RWPE2 (cell line): ENCODE measurements around the gene DRD4.
A peak's percentile ranks its signal among the peaks of the same experiment; 100 is the strongest.

Experiments used
- ATAC-seq: fragments of 200-7000 bp; cut with Tn5 transposase; 3 replicates; pipeline ENCODE4 v1.9.1; 2021; ENCODE audit warnings: low read depth
- DNase-seq: peaks from one replicate; pipeline ENCODE4 v3.0.0-alpha.2; 2020; ENCODE audit warnings: low spot score
- H3K27ac ChIP-seq: fragments of 450-650 bp; 2 replicates; pipeline ENCODE4 v1.5.1; 2017; ENCODE audit warnings: mild to moderate bottlenecking; ENCODE audit not compliant: poor library complexity, severe bottlenecking
- H3K27me3 ChIP-seq: fragments of 250-450 bp; sonication (Bioruptor Pico); 2 replicates; pipeline ENCODE4 v1.5.1; 2021; ENCODE audit warnings: mild to moderate bottlenecking, moderate library complexity; ENCODE audit not compliant: insufficient read depth, poor library complexity, severe bottlenecking
- H3K36me3 ChIP-seq: fragments of 250-450 bp; sonication (Bioruptor Pico); 2 replicates; pipeline ENCODE4 v1.5.1; 2020; ENCODE audit warnings: low read depth, mild to moderate bottlenecking, moderate library complexity
- H3K4me1 ChIP-seq: fragments of 250-450 bp; sonication (Bioruptor Pico); 2 replicates; pipeline ENCODE4 v1.5.1; 2021; ENCODE audit warnings: mild to moderate bottlenecking, moderate library complexity; ENCODE audit not compliant: insufficient read depth, poor library complexity, severe bottlenecking
- H3K4me3 ChIP-seq: fragments of 250-450 bp; sonication (Bioruptor Pico); 2 replicates; pipeline ENCODE4 v1.5.1; 2021; ENCODE audit warnings: mild to moderate bottlenecking, moderate library complexity; ENCODE audit not compliant: severe bottlenecking
- H3K9me3 ChIP-seq: fragments of 250-450 bp; sonication (Bioruptor Pico); 2 replicates; pipeline ENCODE4 v1.5.1; 2021; ENCODE audit warnings: mild to moderate bottlenecking, moderate library complexity; ENCODE audit not compliant: severe bottlenecking
- TF ChIP-seq, protein P1 (sequence below): fragments of 450-650 bp; IDR thresholded peaks from one replicate; pipeline ENCODE4 v1.5.1; 2017; ENCODE audit warnings: mild to moderate bottlenecking, moderate library complexity; ENCODE audit not compliant: poor library complexity, severe bottlenecking

DRD4 gene

DNA sequence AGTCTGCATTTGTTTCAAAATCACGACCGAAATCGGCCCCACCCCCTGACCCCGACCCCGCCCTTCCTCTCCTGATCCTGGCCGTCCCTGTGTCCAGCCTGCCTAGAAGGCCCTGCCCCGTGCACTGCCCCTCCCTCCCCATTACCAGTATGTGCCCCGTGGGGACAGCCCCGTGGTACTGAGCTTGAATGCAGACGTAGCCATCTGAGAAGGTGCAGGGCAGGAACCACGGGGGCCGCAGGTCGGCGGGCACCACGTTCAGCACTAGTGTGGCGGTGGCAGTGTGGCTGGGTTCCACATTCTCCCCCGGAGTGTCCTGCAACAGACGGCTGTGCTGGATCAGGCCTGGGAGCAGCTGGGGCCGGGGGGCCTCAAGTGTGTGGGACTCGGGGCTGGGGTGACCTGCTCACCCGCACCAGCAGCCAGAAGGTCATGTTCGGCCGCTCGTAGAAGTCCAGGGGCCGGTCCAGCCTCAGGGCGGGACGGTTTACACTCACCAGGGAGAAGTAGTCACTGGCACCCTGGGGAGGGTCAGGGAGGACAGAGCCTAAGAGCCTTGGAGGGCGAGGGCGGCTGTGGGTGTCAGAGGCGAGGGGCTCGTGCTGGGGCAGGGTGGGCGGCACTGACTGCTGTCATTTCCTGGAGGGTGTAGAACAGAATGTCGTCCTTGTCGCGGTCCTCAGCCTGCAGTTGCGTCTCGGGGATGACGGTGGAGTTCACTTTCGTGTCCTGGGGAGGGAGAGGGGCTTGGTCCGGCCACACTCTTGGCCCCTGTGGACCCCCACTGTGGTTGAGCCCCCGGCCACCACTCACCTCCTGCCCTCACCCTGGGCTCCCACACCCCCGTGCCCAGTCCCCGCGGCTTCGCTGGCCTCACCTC is 15.9 kb upstream of the DRD4 start:
- DNase-seq, result no peak
- Histone ChIP-seq H3K27me3 (no peaks in the 10 kb centered on the region), H3K27ac (no peak overlapping the region), H3K4me3 (no peak overlapping the region), H3K36me3 (no peaks in the 10 kb centered on the region), H3K4me1 (no peaks in the 10 kb centered on the region), H3K9me3 (no peaks in the 10 kb centered on the region)
- no peak for ATAC-seq
- TF ChIP-seq, protein P1, sequence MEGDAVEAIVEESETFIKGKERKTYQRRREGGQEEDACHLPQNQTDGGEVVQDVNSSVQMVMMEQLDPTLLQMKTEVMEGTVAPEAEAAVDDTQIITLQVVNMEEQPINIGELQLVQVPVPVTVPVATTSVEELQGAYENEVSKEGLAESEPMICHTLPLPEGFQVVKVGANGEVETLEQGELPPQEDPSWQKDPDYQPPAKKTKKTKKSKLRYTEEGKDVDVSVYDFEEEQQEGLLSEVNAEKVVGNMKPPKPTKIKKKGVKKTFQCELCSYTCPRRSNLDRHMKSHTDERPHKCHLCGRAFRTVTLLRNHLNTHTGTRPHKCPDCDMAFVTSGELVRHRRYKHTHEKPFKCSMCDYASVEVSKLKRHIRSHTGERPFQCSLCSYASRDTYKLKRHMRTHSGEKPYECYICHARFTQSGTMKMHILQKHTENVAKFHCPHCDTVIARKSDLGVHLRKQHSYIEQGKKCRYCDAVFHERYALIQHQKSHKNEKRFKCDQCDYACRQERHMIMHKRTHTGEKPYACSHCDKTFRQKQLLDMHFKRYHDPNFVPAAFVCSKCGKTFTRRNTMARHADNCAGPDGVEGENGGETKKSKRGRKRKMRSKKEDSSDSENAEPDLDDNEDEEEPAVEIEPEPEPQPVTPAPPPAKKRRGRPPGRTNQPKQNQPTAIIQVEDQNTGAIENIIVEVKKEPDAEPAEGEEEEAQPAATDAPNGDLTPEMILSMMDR, result no peak

DNA sequence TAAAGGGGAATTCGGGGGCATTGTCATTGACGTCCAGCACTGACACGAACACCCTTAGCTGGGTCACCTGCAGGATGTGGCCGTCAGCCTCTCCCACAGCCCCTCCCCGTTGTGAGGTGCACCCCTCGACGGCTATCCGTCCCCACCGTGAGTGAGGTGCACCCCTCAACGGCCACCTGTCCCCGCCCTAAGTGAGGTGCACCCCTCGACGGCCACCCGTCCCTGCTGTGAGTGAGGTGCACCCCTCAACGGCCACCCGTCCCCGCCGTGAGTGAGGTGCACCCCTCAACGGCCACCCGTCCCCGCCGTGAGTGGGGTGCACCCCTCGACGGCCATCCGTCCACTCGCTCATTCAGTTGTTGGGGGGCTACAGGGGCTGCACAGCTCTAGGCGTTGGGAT is 15.2 kb upstream of the DRD4 start:
- Histone ChIP-seq H3K4me3 (no peak overlapping the region), H3K27ac (no peak overlapping the region), H3K27me3 (no peaks in the 10 kb centered on the region), H3K9me3 (no peaks in the 10 kb centered on the region), H3K4me1 (no peaks in the 10 kb centered on the region), H3K36me3 (no peaks in the 10 kb centered on the region)
- DNase-seq (no peak), ATAC-seq (no peak)
- TF ChIP-seq, protein P1, result no peak

DNA sequence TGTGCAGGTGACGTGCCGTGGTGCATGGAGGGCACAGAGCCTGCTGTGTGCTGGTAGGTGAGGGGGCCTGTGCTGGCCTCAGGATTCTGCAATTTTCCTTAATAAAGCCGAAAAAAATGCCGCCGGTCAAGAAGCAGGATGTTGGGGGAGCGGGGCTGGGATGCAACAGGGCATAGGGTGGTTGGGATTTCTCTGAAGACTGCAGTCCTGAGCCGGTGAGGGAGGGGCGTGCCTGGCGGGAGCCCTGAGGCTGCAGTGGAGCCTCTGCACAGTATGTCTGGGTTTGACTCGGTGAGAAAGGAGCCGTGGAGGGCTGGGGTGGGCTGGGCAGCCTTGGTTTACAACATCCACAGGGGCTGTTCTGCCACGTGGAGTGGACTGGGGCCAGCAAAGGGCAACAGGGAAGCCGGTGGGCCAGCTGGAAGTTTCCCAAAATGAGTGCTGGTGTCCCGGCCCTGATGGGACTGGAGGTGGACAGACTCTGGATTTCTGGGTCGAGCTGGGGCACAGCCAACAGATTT is 13.7 kb upstream of the DRD4 start:
- Histone ChIP-seq H3K9me3 (no peaks in the 10 kb centered on the region), H3K27ac (no peak overlapping the region), H3K36me3 (no peaks in the 10 kb centered on the region), H3K27me3 (no peaks in the 10 kb centered on the region), H3K4me1 (no peaks in the 10 kb centered on the region), H3K4me3 (no peak overlapping the region)
- DNase-seq (peak; percentile 47), ATAC-seq (no peak)
- TF ChIP-seq, protein P1, result no peak

DNA sequence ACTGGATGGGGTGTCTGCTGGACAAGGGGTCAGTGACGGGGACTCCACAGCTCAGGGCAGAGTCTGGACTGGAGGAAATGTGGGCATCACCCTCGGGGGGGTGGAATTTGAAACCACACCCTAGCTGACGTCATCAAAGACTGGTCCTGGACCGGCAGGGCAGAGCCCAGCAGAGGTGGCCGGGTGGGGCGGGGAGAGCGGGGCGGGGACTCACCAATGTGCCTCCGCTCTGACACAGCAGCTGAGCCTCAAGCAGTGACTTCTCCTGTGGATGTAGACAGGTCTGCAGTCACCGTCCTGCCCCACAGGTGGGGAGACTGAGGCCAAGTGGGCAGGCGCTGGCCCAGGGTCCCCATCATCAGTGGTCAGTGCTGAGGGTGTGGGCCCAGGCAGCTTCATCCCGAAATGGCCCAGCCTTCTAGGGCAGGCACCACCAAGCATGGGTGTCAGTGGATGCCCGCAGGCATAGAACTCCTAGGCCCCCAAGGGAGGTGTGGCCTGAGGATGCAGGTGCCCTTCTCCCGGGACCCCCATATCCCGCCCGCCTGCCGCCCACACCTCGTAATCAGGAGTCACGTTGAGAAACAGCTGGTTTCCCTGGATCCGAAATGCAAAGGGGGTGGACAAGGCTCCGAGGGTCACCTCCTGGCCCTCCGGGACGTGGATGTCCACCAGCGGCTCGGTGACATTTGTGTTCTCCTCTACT is 12.9 kb upstream of the DRD4 start:
- no peaks in the 10 kb centered on the region for H3K9me3 ChIP-seq
- no peak overlapping the region for H3K27ac ChIP-seq
- TF ChIP-seq, protein P1, result no peak
- H3K36me3 ChIP-seq, result no peaks in the 10 kb centered on the region
- H3K4me3 ChIP-seq, result no peak overlapping the region
- no peaks in the 10 kb centered on the region for H3K27me3 ChIP-seq
- ATAC-seq (peak; percentile 52), DNase-seq (peak; percentile 79)
- no peaks in the 10 kb centered on the region for H3K4me1 ChIP-seq
